Middle frontal gyrus (tissue), 1 donor: Measurements from ENCODE around the gene LEUTX.
"Not testable (repeated sequence)": the region's sequence is repeated elsewhere in the genome, so short reads cannot be mapped to it uniquely, and the experiment has no call there.

ENCODE experiments used
- DNase-seq: peaks from one replicate; pipeline ENCODE4 v3.0.0-alpha.2; 2015; ENCODE audit warnings: low spot score; ENCODE audit errors: extremely low spot score

Gene LEUTX

GRCh38 chr19:39768786-39769185 is 9.9 kb upstream of the LEUTX start:
- DNase-seq = no peak

GRCh38 chr19:39780894-39781293 is 2.2 kb downstream of the LEUTX start:
- DNase-seq = no peak

GRCh38 chr19:39788244-39788643 is 9.6 kb downstream of the LEUTX start:
- no peak for DNase-seq

GRCh38 chr19:39792999-39793546 is 14.4 kb downstream of the LEUTX start:
- peak; percentile 28 for DNase-seq

- DNase-seq = no peak
Observed at GRCh38 chr19:39795001-39795400, 16.3 kb downstream of the LEUTX start.

- DNase-seq = no peak
Observed at GRCh38 chr19:39796000-39796498, 17.4 kb downstream of the LEUTX start.

GRCh38 chr19:39797083-39797482 is 18.4 kb downstream of the LEUTX start:
- no peak for DNase-seq

GRCh38 chr19:39802958-39803357 is 24.3 kb downstream of the LEUTX start:
- DNase-seq = no peak

- DNase-seq = no peak
Observed at GRCh38 chr19:39805104-39805503, 26.4 kb downstream of the LEUTX start.

- DNase-seq = no peak
Observed at GRCh38 chr19:39807846-39808364, 29.3 kb downstream of the LEUTX start.

GRCh38 chr19:39808688-39809087 is 30.0 kb downstream of the LEUTX start:
- not testable (repeated sequence) for DNase-seq

- no peak for DNase-seq
Observed at GRCh38 chr19:39809368-39809767, 30.7 kb downstream of the LEUTX start.

- DNase-seq = no peak
Observed at GRCh38 chr19:39810424-39810823, 31.8 kb downstream of the LEUTX start.

GRCh38 chr19:39811064-39811463 is 32.4 kb downstream of the LEUTX start:
- no peak for DNase-seq

GRCh38 chr19:39813264-39813993 is 34.8 kb downstream of the LEUTX start:
- no peak for DNase-seq

- not testable (repeated sequence) for DNase-seq
Observed at GRCh38 chr19:39814111-39814510, 35.5 kb downstream of the LEUTX start.

GRCh38 chr19:39814595-39814994 is 35.9 kb downstream of the LEUTX start:
- DNase-seq = no peak

GRCh38 chr19:39816287-39817048 is 37.8 kb downstream of the LEUTX start:
- no peak for DNase-seq

- no peak for DNase-seq
Observed at GRCh38 chr19:39817888-39818561, 39.4 kb downstream of the LEUTX start.

GRCh38 chr19:39818626-39819097 is 40.0 kb downstream of the LEUTX start:
- DNase-seq = no peak

- DNase-seq = no peak
Observed at GRCh38 chr19:39819786-39820185, 41.1 kb downstream of the LEUTX start.
